Calu3 (cell line): ENCODE measurements around the gene PRPH. TPM values are rescaled to one million over a fixed set of nuclear protein-coding genes. Genes with fewer than 3 reads are reported as not detected.
"Not testable (repeated sequence)": the region's sequence is repeated elsewhere in the genome, so short reads cannot be mapped to it uniquely, and the experiment has no call there.

Source experiments
- BruUV-seq: library from RNA; stranded (reverse); fragments of 400-500 nt; replicated peaks from 2 replicates; lab custom pipeline; 2021; lab: Mats Ljungman, UMichigan
- CTCF ChIA-PET: fragments of 300-600 bp; sonication (Branson Sonifier 250); formaldehyde crosslinking; loops from one replicate; lab custom pipeline; 2022; ENCODE audit warnings: antibody characterized with exemption; lab: Charles Lee
- DNase-seq: peaks from one replicate; pipeline ENCODE4 v3.0.0; 2022
- H3K27ac Mint-ChIP-seq: one replicate; pipeline ENCODE4 v1.8.0; 2022; ENCODE audit warnings: mixed read lengths; ENCODE audit not compliant: unreplicated experiment
- H3K27me3 Mint-ChIP-seq: one replicate; pipeline ENCODE4 v1.8.0; 2022; ENCODE audit warnings: mixed read lengths; ENCODE audit not compliant: unreplicated experiment
- H3K36me3 Mint-ChIP-seq: one replicate; pipeline ENCODE4 v1.8.0; 2022; ENCODE audit warnings: mild to moderate bottlenecking, moderate library complexity, mixed read lengths; ENCODE audit not compliant: insufficient read depth, unreplicated experiment
- H3K4me1 Mint-ChIP-seq: one replicate; pipeline ENCODE4 v1.8.0; 2022; ENCODE audit warnings: mild to moderate bottlenecking, low read depth, mixed read lengths; ENCODE audit not compliant: unreplicated experiment
- H3K4me3 Mint-ChIP-seq: one replicate; pipeline ENCODE4 v1.8.0; 2022; ENCODE audit warnings: mild to moderate bottlenecking, low read depth, moderate library complexity, mixed read lengths; ENCODE audit not compliant: unreplicated experiment
- H3K9me3 Mint-ChIP-seq: one replicate; pipeline ENCODE4 v1.8.0; 2022; ENCODE audit warnings: low read depth, mixed read lengths; ENCODE audit not compliant: unreplicated experiment
- CTCF ChIP-seq: fragments of 200-600 bp; IDR thresholded peaks from one replicate; pipeline ENCODE4 v1.8.0; 2022; ENCODE audit warnings: antibody characterized with exemption; ENCODE audit not compliant: unreplicated experiment
- intact Hi-C: fragments of 100-400 bp; cut with micrococcal nuclease; formaldehyde crosslinking; loops from one replicate; pipeline ENCODE4 v1.10.0; 2022; ENCODE audit not compliant: unreplicated experiment
- total RNA-seq: library from RNA; stranded (reverse); gene quantifications from 2 replicates; pipeline ENCODE4 v1.2.3, GENCODE V29; 2022

The PRPH gene
- total RNA-seq, 1 experiment from 2014 or later: not detected

GRCh38 chr12:49274396-49275069, 20.4 kb upstream of the PRPH start:
- no peaks in the 10 kb centered on the region for H3K27me3 Mint-ChIP-seq
- no peaks in the 10 kb centered on the region for H3K4me1 Mint-ChIP-seq
- H3K36me3 Mint-ChIP-seq: peaks cover 48% of the 10 kb centered on the region
- DNase-seq: no peak
- no peak overlapping the region for H3K27ac Mint-ChIP-seq
- TF ChIP-seq CTCF: no peak
- no peak overlapping the region for H3K4me3 Mint-ChIP-seq
- no TSS peak for BruUV-seq
- CTCF ChIA-PET: no interaction called here
- intact Hi-C loops: no loop called here
- H3K9me3 Mint-ChIP-seq: no peaks in the 10 kb centered on the region

- Mint-ChIP-seq H3K36me3 (peaks cover 34% of the 10 kb centered on the region), H3K4me3 (no peak overlapping the region), H3K27ac (no peak overlapping the region), H3K9me3 (no peaks in the 10 kb centered on the region), H3K4me1 (no peaks in the 10 kb centered on the region), H3K27me3 (no peaks in the 10 kb centered on the region)
- DNase-seq: no peak
- CTCF ChIA-PET: interaction anchor here (0.9 kb wide), 1 partner anchor 71 kb away, joined by 4 read pairs; no protein-coding TSS in a partner anchor
- intact Hi-C loops: no loop called here
- TF ChIP-seq CTCF: no peak
- BruUV-seq: no TSS peak
Observed at GRCh38 chr12:49276304-49277290, 18.4 kb upstream of the PRPH start.

GRCh38 chr12:49277466-49277865, 17.5 kb upstream of the PRPH start:
- no peak overlapping the region for H3K27ac Mint-ChIP-seq
- no peak overlapping the region for H3K4me3 Mint-ChIP-seq
- TF ChIP-seq CTCF: no peak
- CTCF ChIA-PET: interaction anchor here (0.9 kb wide), 1 partner anchor 70 kb away, joined by 4 read pairs; no protein-coding TSS in a partner anchor
- peaks cover 29% of the 10 kb centered on the region for H3K36me3 Mint-ChIP-seq
- BruUV-seq: no TSS peak
- no peaks in the 10 kb centered on the region for H3K9me3 Mint-ChIP-seq
- no peaks in the 10 kb centered on the region for H3K4me1 Mint-ChIP-seq
- H3K27me3 Mint-ChIP-seq: no peaks in the 10 kb centered on the region
- intact Hi-C loops: no loop called here
- DNase-seq: no peak

GRCh38 chr12:49279706-49280159, 15.2 kb upstream of the PRPH start:
- no peak for TF ChIP-seq CTCF
- Mint-ChIP-seq H3K9me3 (no peaks in the 10 kb centered on the region), H3K4me3 (no peak overlapping the region), H3K27me3 (peaks cover 8% of the 10 kb centered on the region), H3K36me3 (peaks cover 10% of the 10 kb centered on the region), H3K4me1 (no peaks in the 10 kb centered on the region), H3K27ac (no peak overlapping the region)
- no TSS peak for BruUV-seq
- intact Hi-C loops: no loop called here
- CTCF ChIA-PET: interaction anchor here (0.7 kb wide), 1 partner anchor 207 kb away, joined by 3 read pairs; no protein-coding TSS in a partner anchor
- no peak for DNase-seq

GRCh38 chr12:49280545-49280944, 14.4 kb upstream of the PRPH start:
- H3K4me3 Mint-ChIP-seq, H3K36me3 Mint-ChIP-seq, H3K4me1 Mint-ChIP-seq, BruUV-seq, H3K27ac Mint-ChIP-seq, CTCF ChIA-PET, DNase-seq, intact Hi-C loops, H3K9me3 Mint-ChIP-seq: not testable (repeated sequence)
- peaks cover 15% of the 10 kb centered on the region for H3K27me3 Mint-ChIP-seq
